Measurements from ENCODE around the gene ARHGAP22. TPM values are rescaled to one million over a fixed set of nuclear protein-coding genes. Genes with fewer than 3 reads are reported as not detected.

ARHGAP22 gene
- total and polyA plus RNA-seq, 11 donors: 1.1 to 9.5 (median 2.8) TPM

- Histone ChIP-seq H3K36me3 (no peaks in the 10 kb centered on the region), H3K27ac (peak overlapping the region in 1 of 12 donors; percentile 18), H3K4me3 (no peak overlapping the region), H3K4me1 (peaks cover 0 to 33% (median 0%) of the 10 kb centered on the region in 12 donors), H3K27me3 (no peaks in the 10 kb centered on the region), H3K9me3 (peaks cover 0 to 21% (median 0%) of the 10 kb centered on the region in 12 donors)
- no peak for DNase-seq
- ATAC-seq: peak in 2 of 4 donors; percentile 34 to 44
- intact Hi-C loops (cut with DNase I): no loop called here
- WGBS, 4 donors: 51 to 65% (median 61%) methylated on average over 3 of the region's 3 CpGs
- TF ChIP-seq, protein P1, sequence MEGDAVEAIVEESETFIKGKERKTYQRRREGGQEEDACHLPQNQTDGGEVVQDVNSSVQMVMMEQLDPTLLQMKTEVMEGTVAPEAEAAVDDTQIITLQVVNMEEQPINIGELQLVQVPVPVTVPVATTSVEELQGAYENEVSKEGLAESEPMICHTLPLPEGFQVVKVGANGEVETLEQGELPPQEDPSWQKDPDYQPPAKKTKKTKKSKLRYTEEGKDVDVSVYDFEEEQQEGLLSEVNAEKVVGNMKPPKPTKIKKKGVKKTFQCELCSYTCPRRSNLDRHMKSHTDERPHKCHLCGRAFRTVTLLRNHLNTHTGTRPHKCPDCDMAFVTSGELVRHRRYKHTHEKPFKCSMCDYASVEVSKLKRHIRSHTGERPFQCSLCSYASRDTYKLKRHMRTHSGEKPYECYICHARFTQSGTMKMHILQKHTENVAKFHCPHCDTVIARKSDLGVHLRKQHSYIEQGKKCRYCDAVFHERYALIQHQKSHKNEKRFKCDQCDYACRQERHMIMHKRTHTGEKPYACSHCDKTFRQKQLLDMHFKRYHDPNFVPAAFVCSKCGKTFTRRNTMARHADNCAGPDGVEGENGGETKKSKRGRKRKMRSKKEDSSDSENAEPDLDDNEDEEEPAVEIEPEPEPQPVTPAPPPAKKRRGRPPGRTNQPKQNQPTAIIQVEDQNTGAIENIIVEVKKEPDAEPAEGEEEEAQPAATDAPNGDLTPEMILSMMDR (IDR thresholded peaks at IDR 0.05): no peak
- no peak for TF ChIP-seq POLR2A (IDR thresholded peaks at IDR 0.05)
Measured at GRCh38 chr10:48612236-48612943, 7.5 kb upstream of the ARHGAP22 start.

DNA sequence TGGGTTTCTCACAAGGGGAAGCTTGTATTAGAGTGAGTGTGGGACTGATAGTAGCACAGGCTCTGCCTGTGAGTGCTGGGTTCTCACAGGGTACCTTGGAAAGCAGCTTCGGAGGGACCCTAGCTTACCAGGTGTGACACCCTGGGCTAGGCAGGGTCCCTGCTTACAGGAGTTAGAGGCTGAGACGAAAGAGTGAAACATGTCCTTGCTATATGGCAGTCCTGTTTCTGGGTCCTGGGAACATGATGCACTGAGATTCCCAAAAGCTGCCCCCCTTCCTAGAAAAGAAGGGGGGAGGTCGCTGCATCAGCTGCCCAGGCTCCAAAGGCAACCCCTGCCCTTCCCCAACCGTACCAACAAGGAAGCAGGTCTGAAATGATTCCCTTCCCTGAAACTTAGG lies 6.3 kb upstream of the ARHGAP22 start:
- intact Hi-C loops (cut with DNase I): no loop called here
- Histone ChIP-seq H3K27me3 (no peaks in the 10 kb centered on the region), H3K4me1 (peaks cover 0 to 45% (median 2%) of the 10 kb centered on the region in 12 donors), H3K27ac (no peak overlapping the region), H3K36me3 (no peaks in the 10 kb centered on the region), H3K9me3 (peaks cover 0 to 15% (median 0%) of the 10 kb centered on the region in 12 donors), H3K4me3 (no peak overlapping the region)
- ATAC-seq (no peak), DNase-seq (no peak)
- WGBS, 4 donors: 75 to 94% (median 84%) methylated on average over 4 of the region's 4 CpGs
- TF ChIP-seq, protein P1 (IDR thresholded peaks at IDR 0.05): no peak
- TF ChIP-seq POLR2A (IDR thresholded peaks at IDR 0.05): no peak

GRCh38 chr10:48610585-48611093 lies 5.8 kb upstream of the ARHGAP22 start:
- WGBS, 4 donors: 87 to 92% (median 90%) methylated on average over 4 of the region's 4 CpGs

More at GRCh38 chr10:48610585-48611093, 5.8 kb upstream of the ARHGAP22 start:
- no peak for ATAC-seq
- DNase-seq: no peak
- intact Hi-C loops (cut with DNase I): no loop called here
- no peaks in the 10 kb centered on the region for H3K27me3 ChIP-seq
- peaks cover 0 to 50% (median 4%) of the 10 kb centered on the region in 12 donors for H3K4me1 ChIP-seq
- H3K36me3 ChIP-seq: no peaks in the 10 kb centered on the region
- H3K4me3 ChIP-seq: no peak overlapping the region
- TF ChIP-seq, protein P1 (IDR thresholded peaks at IDR 0.05): no peak
- TF ChIP-seq POLR2A (IDR thresholded peaks at IDR 0.05): no peak
- no peak overlapping the region for H3K27ac ChIP-seq
- H3K9me3 ChIP-seq: peaks cover 0 to 10% (median 0%) of the 10 kb centered on the region in 12 donors

Data from heart left ventricle (tissue), 16 donors.